Measurements from ENCODE around the gene ARID5A. TPM values are rescaled to one million over a fixed set of nuclear protein-coding genes. Genes with fewer than 3 reads are reported as not detected.

Gene ARID5A
- polyA plus RNA-seq, 3 donors = 27.8 to 38.8 (median 37.7) TPM

DNA sequence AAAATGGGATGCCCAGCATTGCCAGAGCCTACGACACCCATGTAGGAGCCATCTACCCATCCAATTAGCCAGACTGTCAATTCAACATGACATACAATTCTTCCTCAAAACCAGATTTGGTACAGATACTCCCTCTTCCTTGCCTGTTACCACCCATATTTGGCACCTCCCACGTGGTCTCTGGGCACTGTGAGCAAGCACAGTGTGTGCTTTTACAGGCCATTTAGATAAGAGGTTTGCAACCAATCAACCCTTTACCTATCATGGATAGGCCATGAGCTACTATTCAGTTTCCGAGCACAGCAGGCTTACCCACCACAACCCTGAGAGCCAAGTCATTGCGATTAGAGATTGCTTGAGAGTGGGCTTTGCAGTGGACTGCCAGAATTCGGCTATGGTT, 40.9 kb downstream of the ARID5A start:
- Histone ChIP-seq H3K9ac (ENCODE audit: insufficient read depth, low read length, poor library complexity, severe bottlenecking) (no peak overlapping the region), H3K27me3 (ENCODE audit: control insufficient read depth in 2 of 2, insufficient read depth in 2 of 2, low read length in 2 of 2) (no peaks in the 10 kb centered on the region), H3K79me2 (ENCODE audit: insufficient read depth, low read length) (no peaks in the 10 kb centered on the region), H3K4me2 (replicated peaks; ENCODE audit: extremely low read depth, low read length, poor library complexity, severe bottlenecking) (no peak overlapping the region), H3K4me3 (replicated peaks in 1 of 3; ENCODE audit: low read depth in 2 of 3, low read length in 3 of 3) (no peak overlapping the region), H3K4me1 (ENCODE audit: control insufficient read depth in 1 of 2, insufficient read depth in 2 of 2, low read length in 2 of 2) (no peaks in the 10 kb centered on the region), H3K36me3 (replicated peaks in 1 of 2; ENCODE audit: control insufficient read depth in 1 of 2, insufficient read depth in 2 of 2, low read length in 2 of 2) (no peaks in the 10 kb centered on the region), H3K27ac (ENCODE audit: low read depth in 1 of 2, low read length in 2 of 2) (no peak overlapping the region), H3K9me3 (replicated peaks in 1 of 2; ENCODE audit: control insufficient read depth in 1 of 2, insufficient read depth in 1 of 2, low read length in 2 of 2) (no peaks in the 10 kb centered on the region), H2AFZ (ENCODE audit: insufficient read depth, low read depth, low read length, poor library complexity, severe bottlenecking) (no peak overlapping the region), H4K20me1 (ENCODE audit: insufficient read depth, low read length) (no peaks in the 10 kb centered on the region)
- H3K4me3 Mint-ChIP-seq = no peak overlapping the region
- peaks cover 0 to 1% (median 0%) of the 10 kb centered on the region in 3 donors for H3K27me3 Mint-ChIP-seq (ENCODE audit: low read depth in 3 of 3)
- no peaks in the 10 kb centered on the region for H3K36me3 Mint-ChIP-seq
- TF ChIP-seq, protein P1, sequence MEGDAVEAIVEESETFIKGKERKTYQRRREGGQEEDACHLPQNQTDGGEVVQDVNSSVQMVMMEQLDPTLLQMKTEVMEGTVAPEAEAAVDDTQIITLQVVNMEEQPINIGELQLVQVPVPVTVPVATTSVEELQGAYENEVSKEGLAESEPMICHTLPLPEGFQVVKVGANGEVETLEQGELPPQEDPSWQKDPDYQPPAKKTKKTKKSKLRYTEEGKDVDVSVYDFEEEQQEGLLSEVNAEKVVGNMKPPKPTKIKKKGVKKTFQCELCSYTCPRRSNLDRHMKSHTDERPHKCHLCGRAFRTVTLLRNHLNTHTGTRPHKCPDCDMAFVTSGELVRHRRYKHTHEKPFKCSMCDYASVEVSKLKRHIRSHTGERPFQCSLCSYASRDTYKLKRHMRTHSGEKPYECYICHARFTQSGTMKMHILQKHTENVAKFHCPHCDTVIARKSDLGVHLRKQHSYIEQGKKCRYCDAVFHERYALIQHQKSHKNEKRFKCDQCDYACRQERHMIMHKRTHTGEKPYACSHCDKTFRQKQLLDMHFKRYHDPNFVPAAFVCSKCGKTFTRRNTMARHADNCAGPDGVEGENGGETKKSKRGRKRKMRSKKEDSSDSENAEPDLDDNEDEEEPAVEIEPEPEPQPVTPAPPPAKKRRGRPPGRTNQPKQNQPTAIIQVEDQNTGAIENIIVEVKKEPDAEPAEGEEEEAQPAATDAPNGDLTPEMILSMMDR (IDR thresholded peaks at IDR 0.05) = no peak
- no peak for DNase-seq
- 83% methylated on average over 3 of the region's 5 CpGs for WGBS (ENCODE audit: insufficient coverage)
- H3K4me1 Mint-ChIP-seq = no peaks in the 10 kb centered on the region
- peaks cover 0 to 1% (median 0%) of the 10 kb centered on the region in 7 donors for H3K9me3 Mint-ChIP-seq
- no peak overlapping the region for H3K27ac Mint-ChIP-seq
- intact Hi-C loops (cut with micrococcal nuclease) = no loop called here

DNA sequence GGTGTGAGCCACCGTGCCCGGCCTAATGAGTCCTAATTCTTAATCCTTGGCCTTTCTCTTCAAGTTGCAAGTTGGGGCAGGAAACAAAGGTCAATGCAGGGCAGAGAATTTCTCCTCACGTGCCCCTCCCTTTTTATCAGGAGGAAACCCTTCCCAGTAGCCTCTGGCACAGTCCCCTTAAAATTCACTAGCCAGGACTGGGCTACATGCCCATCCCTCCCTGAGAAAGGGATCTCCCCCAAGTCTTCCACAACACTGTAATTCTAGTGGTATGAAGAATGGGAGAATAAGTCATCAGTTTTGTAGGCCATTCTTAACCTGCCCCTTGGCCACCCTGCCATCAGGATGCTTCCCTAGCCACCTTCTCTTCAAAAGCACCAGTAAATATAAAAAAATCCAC, 42.2 kb downstream of the ARID5A start:
- 100% methylated on average over 2 of the region's 3 CpGs for WGBS (ENCODE audit: insufficient coverage)
- H3K36me3 ChIP-seq (replicated peaks in 1 of 2; ENCODE audit: control insufficient read depth in 1 of 2, insufficient read depth in 2 of 2, low read length in 2 of 2) = no peaks in the 10 kb centered on the region
- TF ChIP-seq, protein P1 (IDR thresholded peaks at IDR 0.05) = no peak
- H3K9ac ChIP-seq (ENCODE audit: insufficient read depth, low read length, poor library complexity, severe bottlenecking) = no peak overlapping the region
- no peaks in the 10 kb centered on the region for H3K4me1 ChIP-seq (ENCODE audit: control insufficient read depth in 1 of 2, insufficient read depth in 2 of 2, low read length in 2 of 2)
- Mint-ChIP-seq H3K9me3 (peaks cover 0 to 1% (median 0%) of the 10 kb centered on the region in 7 donors), H3K27ac (no peak overlapping the region), H3K36me3 (no peaks in the 10 kb centered on the region), H3K27me3 (ENCODE audit: low read depth in 3 of 3) (peaks cover 0 to 1% (median 0%) of the 10 kb centered on the region in 3 donors), H3K4me3 (no peak overlapping the region), H3K4me1 (no peaks in the 10 kb centered on the region)
- intact Hi-C loops (cut with micrococcal nuclease) = no loop called here
- no peaks in the 10 kb centered on the region for H3K27me3 ChIP-seq (ENCODE audit: control insufficient read depth in 2 of 2, insufficient read depth in 2 of 2, low read length in 2 of 2)
- H3K79me2 ChIP-seq (ENCODE audit: insufficient read depth, low read length) = no peaks in the 10 kb centered on the region
- no peak overlapping the region for H3K27ac ChIP-seq (ENCODE audit: low read depth in 1 of 2, low read length in 2 of 2)
- no peak overlapping the region for H3K4me3 ChIP-seq (replicated peaks in 1 of 3; ENCODE audit: low read depth in 2 of 3, low read length in 3 of 3)
- H2AFZ ChIP-seq (ENCODE audit: insufficient read depth, low read depth, low read length, poor library complexity, severe bottlenecking) = no peak overlapping the region
- H4K20me1 ChIP-seq (ENCODE audit: insufficient read depth, low read length) = no peaks in the 10 kb centered on the region
- H3K9me3 ChIP-seq (replicated peaks in 1 of 2; ENCODE audit: control insufficient read depth in 1 of 2, insufficient read depth in 1 of 2, low read length in 2 of 2) = no peaks in the 10 kb centered on the region
- no peak overlapping the region for H3K4me2 ChIP-seq (replicated peaks; ENCODE audit: extremely low read depth, low read length, poor library complexity, severe bottlenecking)
- DNase-seq = no peak
